NCI-H2029 treated with DMSO at 0.1 percent for 48 hours (cell line): ENCODE measurements around the gene CRX.
"Not testable (repeated sequence)": the region's sequence is repeated elsewhere in the genome, so short reads cannot be mapped to it uniquely, and the experiment has no call there.

Source experiments
- DNase-seq: peaks from one replicate; lab custom pipeline; 2025; lab: John Stamatoyannopoulos, UW

Gene CRX

DNA sequence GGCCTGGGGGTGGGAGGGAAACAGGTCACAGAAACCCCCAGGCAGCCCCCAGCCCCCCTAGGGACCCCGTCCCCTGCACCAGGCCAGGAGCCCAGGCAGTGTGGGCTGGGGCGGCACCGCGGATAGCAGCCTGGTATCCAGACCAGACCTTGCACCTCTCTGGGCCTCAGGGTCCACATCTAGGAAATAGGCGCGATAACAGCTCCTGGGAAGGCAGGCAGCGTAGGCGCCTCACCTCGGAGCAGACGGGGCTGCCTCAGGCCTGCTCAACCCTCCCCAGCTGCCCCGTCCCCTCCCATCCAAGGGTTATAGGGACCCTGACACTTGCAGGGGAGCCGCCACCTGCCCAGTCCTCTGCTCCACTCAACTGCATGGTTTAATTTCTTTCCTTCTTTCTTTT is 18.1 kb upstream of the CRX start:
- DNase-seq, result not testable (repeated sequence)

DNA sequence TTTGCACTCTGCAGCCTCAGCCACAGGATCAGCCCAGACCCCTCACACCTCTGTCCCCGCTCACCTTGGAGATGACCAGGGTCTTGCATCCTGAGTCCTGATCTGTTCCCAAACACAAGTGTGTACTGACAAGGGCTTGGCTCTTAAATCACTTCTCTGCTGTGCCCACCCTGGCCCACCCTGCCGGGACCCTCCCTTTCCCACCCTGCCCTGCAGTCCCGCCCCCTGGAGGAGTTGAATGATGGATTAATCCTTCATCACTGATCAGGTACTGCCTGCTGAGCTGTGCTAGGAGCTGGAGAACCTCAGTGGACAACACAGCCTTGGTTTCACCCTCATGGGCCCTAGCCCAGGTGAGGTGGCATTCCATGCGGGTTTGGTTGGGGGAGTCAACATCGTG is 17.3 kb upstream of the CRX start, which contains the start of gene TPRX1:
TPRX1 (minus strand) TSS at position 101 of the 400 bp plus-strand sequence; CDS start at position 89, 12 bp downstream.
- not testable (repeated sequence) for DNase-seq

DNA sequence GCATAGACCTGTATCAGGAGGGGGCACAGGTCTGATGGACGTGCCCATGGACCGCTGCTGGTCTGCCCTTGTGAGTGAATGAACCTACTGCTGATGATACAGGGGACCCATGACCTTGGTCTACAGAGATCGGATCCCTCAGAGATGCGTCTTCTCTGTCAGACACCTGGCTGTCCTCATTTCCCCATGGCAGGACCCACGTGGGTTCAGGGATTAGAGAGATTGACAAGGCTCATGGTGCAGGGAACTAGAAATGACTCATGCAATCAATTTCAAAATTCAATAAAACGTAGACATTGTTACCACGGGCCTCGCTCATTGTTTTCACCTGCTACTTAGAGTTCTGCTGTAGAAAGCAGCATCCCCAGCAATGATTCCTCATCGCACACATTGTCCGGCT is 16.4 kb upstream of the CRX start:
- no peak for DNase-seq

DNA sequence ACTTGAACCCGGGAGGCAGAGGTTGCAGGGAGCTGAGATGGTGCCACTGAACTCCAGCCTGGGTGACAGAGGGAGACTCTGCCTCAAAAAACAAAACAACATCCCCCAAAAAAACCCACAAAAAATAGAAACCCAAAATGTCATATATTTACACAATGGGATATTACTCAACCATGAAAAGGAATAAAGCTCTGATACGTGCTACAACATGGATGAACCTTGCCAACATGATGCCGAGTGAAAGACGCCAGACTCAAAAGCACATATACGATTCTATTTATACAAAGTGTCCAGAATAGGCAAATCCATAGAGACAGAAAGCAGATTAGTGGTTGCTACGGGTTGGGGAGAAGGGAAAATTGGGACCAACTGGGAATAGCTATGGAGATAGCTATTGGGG is 15.3 kb upstream of the CRX start:
- no peak for DNase-seq

DNA sequence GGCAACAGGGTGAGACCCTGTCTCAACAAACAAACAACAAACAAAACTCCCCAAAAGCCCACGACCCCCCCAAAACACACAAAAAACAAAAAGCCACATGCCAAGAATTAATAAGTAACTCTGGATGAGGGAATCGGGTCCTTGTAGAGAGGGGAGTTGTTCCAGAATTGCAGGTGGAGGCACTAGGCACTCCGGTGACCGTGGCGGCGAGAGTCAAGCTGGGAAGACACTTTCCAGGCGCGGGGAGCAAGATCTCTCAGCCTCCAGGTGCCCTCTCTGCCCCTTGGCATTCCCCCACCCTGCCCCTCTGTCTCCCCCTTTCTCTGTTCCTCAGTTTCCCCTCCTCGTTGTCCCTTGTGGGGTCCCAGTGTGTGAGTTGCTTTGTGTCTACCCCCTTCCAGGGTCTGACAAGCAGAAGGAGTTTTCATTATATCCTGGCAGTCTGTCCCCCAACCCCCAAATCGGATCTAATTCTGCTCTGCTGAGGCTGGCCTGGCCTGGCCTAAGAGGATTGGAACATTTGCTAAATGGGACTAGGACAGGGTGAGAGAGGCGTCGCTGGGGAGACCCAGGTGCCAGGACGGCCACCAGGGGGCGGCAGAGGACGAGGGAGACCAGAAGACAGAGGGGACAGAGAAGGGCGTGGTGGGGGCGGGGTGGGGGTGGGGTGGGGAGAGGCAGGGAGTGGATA is 8.3 kb upstream of the CRX start:
- no peak for DNase-seq

DNA sequence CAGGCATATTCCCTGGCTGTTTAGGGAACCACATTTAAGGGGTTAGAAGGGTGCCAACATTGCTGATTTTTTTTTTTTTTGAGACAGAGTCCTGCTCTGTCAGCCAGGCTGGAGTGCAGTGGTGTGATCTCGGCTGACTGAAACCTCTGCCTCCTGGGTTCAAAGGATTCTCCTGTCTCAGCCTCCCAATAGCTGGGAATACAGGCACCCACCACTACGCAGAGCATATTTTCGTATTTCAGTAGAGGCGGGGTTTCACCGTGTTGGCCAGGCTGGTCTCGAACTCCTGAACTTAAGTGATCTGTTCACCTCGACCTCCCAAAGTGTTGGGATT is 7.8 kb upstream of the CRX start:
- no peak for DNase-seq

DNA sequence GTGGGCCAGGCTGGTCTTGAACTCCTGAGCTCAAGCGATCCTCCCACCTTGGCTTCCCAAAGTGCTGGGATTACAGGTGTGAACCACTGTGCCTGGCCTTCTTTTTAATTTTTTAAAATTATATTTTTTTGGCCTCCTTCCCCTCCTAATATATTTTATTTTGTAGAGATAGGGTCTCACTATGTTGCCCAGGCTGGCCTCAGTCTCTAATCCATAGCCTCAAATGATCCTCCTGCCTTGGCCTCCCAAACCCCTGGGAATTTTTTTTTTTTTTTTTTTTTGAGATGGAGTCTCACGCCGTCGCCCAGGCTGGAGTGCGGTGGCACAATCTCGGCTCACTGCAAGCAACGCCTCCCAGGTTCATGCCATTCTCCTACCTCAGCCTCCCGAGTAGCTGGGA is 5.5 kb upstream of the CRX start:
- DNase-seq, result not testable (repeated sequence)

DNA sequence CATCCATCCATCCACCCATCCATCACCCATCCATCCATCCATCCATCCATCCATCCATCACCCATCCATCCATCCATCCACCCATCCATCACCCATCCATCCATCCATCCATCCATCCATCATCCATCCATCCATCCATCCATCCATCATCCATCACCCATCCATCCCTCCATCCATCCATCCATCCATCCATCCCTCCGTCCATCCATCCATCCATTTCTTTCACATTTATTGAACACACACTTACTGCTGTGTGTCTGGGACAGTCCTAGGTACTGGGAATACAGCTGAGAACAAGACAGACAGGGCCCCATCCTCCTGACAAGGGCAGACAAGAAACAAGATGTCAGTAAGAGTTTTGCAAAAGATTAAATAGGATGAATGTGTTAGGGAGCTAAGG is 3.5 kb upstream of the CRX start:
- not testable (repeated sequence) for DNase-seq

DNA sequence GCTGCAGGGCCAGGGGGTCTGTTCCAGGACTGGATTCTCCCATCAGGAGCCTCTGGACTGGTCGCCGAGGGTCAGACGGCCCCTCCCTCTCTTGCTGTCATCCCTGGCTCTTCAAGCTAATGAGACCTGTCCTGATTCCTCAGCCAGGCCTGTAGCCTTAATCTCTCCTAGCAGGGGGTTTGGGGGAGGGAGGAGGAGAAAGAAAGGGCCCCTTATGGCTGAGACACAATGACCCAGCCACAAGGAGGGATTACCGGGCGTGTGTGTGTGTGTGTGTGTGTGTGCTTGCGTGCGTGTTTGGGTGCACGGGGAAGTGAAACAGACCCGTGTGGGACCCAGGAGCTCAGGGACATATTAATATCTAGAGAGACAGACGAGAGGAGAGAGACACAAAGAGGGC is 1.9 kb upstream of the CRX start:
- DNase-seq, result no peak

DNA sequence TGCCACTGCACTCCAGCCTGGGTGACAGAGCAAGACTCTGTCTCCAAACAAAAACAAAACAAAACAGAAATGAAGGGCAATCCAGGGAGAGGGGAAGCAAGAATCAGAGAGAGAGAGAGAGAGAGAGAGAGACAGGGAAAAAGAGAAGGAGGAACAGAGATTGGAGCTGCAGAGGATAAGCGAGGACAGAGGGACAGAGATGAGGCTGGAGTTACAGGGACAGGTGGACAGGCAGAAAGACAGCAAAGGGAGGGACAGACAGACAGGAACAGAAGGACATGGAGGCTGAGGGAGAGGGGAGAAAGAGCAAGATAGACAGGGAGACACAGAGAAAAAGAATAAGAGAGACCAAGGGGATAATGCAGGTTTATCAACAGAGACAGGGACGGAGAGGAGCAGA is 1.3 kb upstream of the CRX start:
- DNase-seq, result no peak

DNA sequence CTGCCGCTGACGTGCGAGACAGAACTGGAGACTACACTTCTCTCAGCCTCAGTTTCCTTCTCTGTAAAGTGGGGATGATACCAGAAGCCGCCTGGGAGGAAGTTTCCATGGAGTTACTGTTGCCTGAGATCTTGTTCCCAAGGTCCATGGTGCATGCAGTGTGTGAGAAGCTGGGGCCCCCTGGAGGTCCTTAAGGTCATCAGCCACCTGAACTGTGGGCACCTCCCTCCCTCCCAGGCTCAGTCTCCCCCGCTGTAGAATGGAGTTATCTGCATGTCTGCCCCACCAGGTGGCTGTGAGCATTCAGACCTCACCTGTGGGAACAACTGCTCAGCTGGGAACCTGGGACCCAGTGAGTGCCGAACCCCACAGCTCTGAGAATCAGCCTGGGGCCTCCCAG is 2.7 kb downstream of the CRX start:
- no peak for DNase-seq

DNA sequence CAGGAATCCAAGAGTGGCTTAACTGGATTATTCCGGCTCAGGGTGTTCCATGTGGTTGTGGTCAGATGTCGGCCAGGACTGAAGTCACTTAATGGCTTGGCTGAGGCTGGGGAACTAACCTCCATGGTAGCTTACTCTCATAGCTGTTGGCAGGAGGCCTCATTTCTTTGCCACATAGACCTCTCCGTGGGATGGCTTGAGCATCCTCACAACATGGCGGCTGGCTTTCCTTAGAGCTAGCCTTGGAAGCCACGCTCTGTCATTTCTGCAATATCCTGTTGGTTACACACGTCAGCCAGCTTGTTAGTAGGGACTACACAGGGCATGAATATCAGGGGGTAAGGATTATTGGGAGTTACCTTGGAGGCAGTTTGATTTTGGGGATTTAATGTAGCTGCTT is 5.1 kb downstream of the CRX start:
- DNase-seq, result no peak

DNA sequence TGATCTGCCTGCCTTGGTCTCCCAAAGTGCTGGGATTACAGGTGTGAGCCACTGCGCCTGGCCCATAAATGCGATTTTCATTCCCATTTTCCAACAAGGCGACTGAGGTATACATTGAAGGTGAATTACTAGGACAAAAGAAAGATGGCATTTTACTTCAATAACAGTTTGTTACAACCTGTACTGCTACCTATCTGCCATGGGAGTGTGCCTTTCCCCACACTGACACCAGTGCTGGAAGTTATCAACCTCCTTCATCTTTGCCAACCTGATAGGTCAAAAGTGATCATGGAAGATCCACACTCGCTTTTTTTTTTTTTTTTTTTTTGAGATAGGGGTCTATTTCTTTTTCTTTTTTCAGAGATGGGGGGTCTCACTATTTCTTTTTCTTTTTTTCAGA is 11.0 kb downstream of the CRX start:
- no peak for DNase-seq

DNA sequence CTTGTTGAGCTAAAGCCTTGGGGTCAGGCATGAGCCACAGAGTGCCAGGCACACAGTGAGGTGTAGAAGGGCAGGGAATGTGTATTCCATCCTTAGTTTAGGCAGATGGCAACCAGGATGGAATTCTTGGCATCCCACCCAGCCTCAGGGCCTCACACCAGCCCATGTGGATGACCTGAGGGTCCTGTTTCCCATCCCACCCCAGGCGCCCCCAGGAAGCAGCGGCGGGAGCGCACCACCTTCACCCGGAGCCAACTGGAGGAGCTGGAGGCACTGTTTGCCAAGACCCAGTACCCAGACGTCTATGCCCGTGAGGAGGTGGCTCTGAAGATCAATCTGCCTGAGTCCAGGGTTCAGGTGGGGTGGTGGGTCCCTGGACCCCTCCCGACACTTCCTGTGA is 14.3 kb downstream of the CRX start:
- no peak for DNase-seq

DNA sequence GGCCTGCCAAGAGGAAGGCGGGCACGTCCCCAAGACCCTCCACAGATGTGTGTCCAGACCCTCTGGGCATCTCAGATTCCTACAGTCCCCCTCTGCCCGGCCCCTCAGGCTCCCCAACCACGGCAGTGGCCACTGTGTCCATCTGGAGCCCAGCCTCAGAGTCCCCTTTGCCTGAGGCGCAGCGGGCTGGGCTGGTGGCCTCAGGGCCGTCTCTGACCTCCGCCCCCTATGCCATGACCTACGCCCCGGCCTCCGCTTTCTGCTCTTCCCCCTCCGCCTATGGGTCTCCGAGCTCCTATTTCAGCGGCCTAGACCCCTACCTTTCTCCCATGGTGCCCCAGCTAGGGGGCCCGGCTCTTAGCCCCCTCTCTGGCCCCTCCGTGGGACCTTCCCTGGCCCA is 17.7 kb downstream of the CRX start:
- no peak for DNase-seq

DNA sequence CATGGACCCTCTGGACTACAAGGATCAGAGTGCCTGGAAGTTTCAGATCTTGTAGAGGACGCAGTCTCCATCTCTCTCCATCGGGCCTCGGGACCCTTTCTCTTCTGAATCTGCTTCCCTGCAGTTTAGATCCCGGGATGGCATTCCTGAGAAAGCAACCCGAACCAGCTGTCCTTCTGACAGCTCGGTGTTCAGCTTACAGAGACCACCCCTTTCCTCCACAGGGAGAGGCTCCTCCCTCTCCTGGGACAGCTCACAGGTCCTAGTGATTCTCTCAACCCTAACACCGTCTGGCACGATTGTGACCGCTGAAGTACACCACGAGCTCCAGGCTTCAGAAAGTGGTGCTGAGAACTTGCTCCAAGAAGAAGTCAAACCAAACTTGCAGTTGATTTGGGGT is 18.2 kb downstream of the CRX start:
- DNase-seq, result no peak

DNA sequence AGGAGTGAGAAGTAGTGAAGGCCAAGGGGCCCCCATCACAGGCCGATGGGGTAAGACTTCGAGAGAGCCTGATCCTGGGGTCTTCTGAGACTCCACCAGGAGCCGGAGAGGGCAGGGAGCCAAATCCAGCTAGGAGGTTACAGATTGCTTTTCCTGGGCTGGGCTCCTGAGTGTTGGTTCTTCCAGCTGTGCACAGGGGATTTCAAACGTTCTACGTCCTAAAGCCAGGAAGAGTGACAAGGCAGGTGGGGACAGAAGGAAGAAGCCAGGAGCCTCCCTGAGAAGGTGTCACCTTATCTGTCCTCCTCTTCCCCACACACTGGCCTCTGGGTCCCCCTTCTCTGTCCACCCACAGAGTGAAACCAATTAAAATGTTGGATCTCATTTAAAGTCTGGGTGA is 21.2 kb downstream of the CRX start:
- DNase-seq, result no peak

DNA sequence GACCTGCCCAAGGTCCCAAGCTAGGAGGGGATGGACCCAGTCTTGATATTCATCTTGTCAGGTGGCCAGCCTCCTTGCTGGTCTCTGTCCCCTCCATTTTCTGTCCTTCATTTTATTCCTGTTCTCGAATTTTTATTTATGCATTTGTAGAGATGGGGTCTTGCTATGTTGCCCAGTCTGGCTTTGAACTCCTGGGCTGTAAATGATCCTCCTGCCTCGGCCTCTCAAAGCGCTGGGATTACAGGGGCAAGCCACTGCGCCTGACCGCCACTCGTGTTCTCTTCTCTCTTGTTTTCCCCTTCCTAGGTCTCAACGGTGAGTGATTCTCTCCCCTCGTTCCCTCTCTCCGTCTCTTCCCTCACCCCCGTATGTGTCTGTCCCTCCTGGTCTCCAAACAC is 26.7 kb downstream of the CRX start:
- no peak for DNase-seq

DNA sequence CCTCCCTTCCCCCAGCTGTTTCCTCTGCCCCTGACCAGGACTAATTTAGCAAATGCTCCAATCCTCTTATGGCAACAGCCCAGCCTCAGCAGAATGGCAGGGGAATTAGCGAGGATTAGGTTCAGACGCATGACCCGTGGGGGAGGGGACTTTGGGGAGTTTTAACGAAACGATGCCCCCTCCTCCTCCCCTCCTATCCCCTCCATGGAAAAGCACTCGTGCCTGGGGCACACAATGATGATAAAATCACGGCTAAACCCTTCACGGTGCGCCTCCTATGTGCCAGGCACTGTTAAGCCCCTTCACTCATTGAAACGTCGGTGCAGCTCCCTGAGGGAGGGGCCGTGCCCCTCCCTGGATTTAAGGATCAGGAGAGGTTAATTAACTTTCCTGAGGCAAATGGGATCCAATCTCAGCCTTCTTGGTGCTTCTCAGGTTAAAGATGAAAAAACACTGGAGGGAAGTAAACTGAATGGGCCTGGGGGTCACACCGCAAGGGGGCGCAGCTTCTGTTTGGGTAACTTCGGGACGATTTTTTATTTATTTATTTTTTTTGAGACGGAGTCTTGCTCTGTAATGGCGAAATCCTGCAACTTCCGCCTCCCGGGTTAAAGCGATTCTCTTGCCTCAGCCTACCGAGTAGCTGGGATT is 27.2 kb downstream of the CRX start:
- DNase-seq, result no peak

DNA sequence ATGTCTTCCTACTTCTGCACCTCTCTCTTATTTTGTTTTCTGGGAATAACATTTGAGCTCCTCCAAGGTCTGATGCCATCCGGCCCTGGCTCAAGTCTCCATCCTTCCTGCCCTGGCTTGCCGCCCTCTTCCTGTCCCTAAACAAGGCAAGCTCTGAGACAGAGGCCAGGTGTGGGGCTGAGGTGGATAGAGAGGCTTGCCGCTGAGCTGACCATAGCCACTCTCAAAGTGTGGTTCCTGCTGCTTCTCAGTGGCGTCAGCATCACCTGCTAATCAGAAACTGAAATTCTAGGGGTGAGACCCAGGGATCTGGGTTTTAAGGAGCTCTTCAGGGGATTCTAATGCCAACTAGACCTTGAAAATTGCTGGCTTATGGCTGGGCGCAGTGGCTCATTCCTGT is 31.3 kb downstream of the CRX start:
- no peak for DNase-seq

DNA sequence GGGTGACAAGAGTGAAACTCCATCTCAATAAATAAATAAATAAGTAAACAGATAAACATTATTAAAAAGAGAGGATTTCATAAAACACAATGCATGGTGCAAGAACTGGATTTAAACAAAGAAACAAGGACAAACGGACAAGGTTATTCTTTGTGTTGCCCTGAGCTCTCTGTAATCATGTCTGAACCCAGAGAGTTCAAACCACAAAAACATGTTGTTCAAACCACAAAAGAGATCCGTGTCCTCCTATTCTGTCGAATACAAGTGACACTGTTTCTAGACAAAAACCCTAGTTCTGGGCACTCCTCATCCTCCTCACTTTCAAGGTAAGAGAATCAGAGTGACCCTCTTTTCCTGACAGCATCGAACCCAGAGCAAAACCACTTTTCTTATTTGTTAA is 32.7 kb downstream of the CRX start:
- no peak for DNase-seq

DNA sequence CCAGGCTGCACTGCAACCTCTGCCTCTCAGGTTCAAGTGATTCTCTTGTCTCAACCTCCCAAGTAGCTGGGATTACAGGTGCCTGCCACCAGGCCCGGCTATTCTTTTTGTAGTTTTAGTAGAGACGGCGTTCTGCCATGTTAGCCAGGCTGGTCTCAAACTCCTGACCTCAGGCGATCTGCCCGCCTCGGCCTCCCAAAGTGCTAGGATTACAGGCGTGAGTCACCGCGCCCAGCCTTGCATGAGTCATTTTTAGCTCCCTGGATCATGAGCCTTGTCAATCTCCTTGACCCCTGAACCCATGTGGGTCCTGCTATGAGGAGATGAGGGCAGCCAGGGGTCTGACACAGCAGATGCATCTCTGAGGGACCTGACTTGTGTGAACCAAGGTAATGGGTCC is 36.5 kb downstream of the CRX start:
- not testable (repeated sequence) for DNase-seq

DNA sequence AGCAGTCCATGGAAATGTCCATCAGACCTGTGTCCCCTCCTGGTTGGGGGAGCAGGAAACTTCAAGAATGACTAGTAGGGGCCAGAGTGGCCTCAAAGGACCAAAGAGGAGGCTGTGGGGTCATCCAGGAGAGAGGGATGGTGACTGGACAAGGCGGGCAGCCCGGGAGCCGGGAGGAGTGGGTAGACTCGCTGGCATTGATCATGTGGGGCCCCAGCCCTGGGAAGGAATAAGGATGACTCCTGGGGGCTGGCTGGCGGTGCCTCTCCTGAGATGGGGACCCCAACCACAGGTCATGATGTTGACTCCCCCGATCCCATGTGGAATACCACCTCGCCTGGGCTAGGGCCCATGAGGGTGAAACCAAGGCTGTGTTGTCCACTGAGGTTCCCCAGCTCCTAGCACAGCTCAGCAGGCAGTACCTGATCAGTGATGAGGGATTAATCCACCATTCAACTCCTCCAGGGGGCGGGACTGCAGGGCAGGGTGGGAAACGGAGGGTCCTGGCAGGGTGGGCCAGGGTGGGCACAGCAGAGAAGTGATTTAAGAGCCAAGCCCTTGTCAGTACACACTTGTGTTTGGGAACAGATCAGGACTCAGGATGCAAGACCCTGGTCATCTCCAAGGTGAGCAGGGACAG is 37.0 kb downstream of the CRX start, which contains the start of gene TPRX2:
TPRX2 (plus strand) TSS at position 590 of the 640 bp plus-strand sequence; CDS start at position 602, 12 bp downstream.
- DNase-seq, result not testable (repeated sequence)
